ENCODE results near the gene FBXW7.

GRCh38 chr4:152351080-152351479, 184.8 kb downstream of the FBXW7 start:
- TF ChIP-seq TAF1 (IDR thresholded peaks at IDR 0.05; ENCODE audit: low read depth) (no peak), TCF12 (IDR thresholded peaks at IDR 0.05; ENCODE audit: low read depth) (no peak), ZBTB7A (IDR thresholded peaks at IDR 0.05; ENCODE audit: low read depth) (no peak), NFIC (IDR thresholded peaks at IDR 0.05) (no peak), RAD21 (IDR thresholded peaks at IDR 0.05; ENCODE audit: low read depth) (no peak)
